Stimulated activated CD8-positive, alpha-beta memory T cell treated with anti-CD3 and anti-CD28 coated beads, Interleukin-7, amount 100 ng/mL, for 4 hours (primary cell): ENCODE data around the gene HSPG2.
A peak's percentile ranks its signal among the peaks of the same experiment; 100 is the strongest.
"Not testable (repeated sequence)": the region's sequence is repeated elsewhere in the genome, so short reads cannot be mapped to it uniquely, and the experiment has no call there.

ENCODE experiments used
- DNase-seq, 2 donors: peaks; one replicate each; pipeline ENCODE4 v3.0.0-alpha.2; 2020; ENCODE audit warnings: low read depth in 2 of 2

Gene HSPG2

GRCh38 chr1:21955501-21956281 is 18.6 kb upstream of the HSPG2 start:
- DNase-seq, result no peak

- DNase-seq, result no peak
Observed at GRCh38 chr1:21955058-21955457, 17.9 kb upstream of the HSPG2 start.

- no peak for DNase-seq
Observed at GRCh38 chr1:21952786-21953520, 15.8 kb upstream of the HSPG2 start.

- no peak for DNase-seq
Observed at GRCh38 chr1:21951226-21951870, 14.2 kb upstream of the HSPG2 start.

- DNase-seq, result no peak
Observed at GRCh38 chr1:21950734-21951133, 13.6 kb upstream of the HSPG2 start.

GRCh38 chr1:21946836-21947587 is 9.9 kb upstream of the HSPG2 start:
- no peak for DNase-seq

GRCh38 chr1:21944733-21945073 is 7.6 kb upstream of the HSPG2 start:
- no peak for DNase-seq

GRCh38 chr1:21942959-21943640 is 6.0 kb upstream of the HSPG2 start:
- DNase-seq, result not testable (repeated sequence)

GRCh38 chr1:21942464-21942863 is 5.4 kb upstream of the HSPG2 start:
- DNase-seq, result no peak

GRCh38 chr1:21941370-21941769 is 4.3 kb upstream of the HSPG2 start:
- no peak for DNase-seq

GRCh38 chr1:21940492-21940891 is 3.4 kb upstream of the HSPG2 start:
- DNase-seq, result no peak

GRCh38 chr1:21939650-21940374 is 2.7 kb upstream of the HSPG2 start:
- DNase-seq, result no peak

- no peak for DNase-seq
Observed at GRCh38 chr1:21938732-21939538, 1.8 kb upstream of the HSPG2 start.

GRCh38 chr1:21937372-21938121 is 437 bp upstream of the HSPG2 start:
- peak; percentile 17 to 61 for DNase-seq

- no peak for DNase-seq
Observed at GRCh38 chr1:21936366-21937031, 611 bp downstream of the HSPG2 start.

- DNase-seq, result no peak
Observed at GRCh38 chr1:21935891-21936365, 1.2 kb downstream of the HSPG2 start.

GRCh38 chr1:21935393-21935804 is 1.7 kb downstream of the HSPG2 start:
- DNase-seq, result no peak

- DNase-seq, result no peak
Observed at GRCh38 chr1:21933397-21934248, 3.5 kb downstream of the HSPG2 start.
